ENCODE data around the gene LPCAT1. TPM values are rescaled to one million over a fixed set of nuclear protein-coding genes. Genes with fewer than 3 reads are reported as not detected.

LPCAT1 gene
- polyA plus RNA-seq, 4 donors, result 4.5 to 22.3 (median 7.5) TPM

GRCh38 chr5:1471240-1471853 lies 52.4 kb downstream of the LPCAT1 start:
- Histone ChIP-seq H3K36me3 (ENCODE audit: control insufficient read depth in 3 of 3, insufficient read depth in 2 of 3, low read depth in 1 of 3, low read length in 3 of 3) (peaks cover 0 to 24% (median 0%) of the 10 kb centered on the region in 3 donors), H3K27ac (ENCODE audit: low read depth in 1 of 3, low read length in 2 of 3) (no peak overlapping the region), H3K4me3 (ENCODE audit: low read depth in 1 of 3, low read length in 3 of 3) (no peak overlapping the region), H3K9me3 (ENCODE audit: control insufficient read depth in 2 of 2, insufficient read depth in 1 of 2, low read depth in 1 of 2, low read length in 1 of 2) (no peaks in the 10 kb centered on the region), H3K4me1 (ENCODE audit: control insufficient read depth in 3 of 3, insufficient read depth in 2 of 3, low read depth in 1 of 3, low read length in 2 of 3) (peaks cover 0 to 3% (median 0%) of the 10 kb centered on the region in 3 donors), H3K27me3 (ENCODE audit: control insufficient read depth in 3 of 3, insufficient read depth in 3 of 3, low read length in 3 of 3) (no peaks in the 10 kb centered on the region)
- WGBS, 3 donors, result 75 to 85% (median 81%) methylated on average over 8 of the region's 8 CpGs
- DNase-seq, result no peak
- FAIRE-seq, result no peak

- Histone ChIP-seq H3K4me1 (ENCODE audit: control insufficient read depth in 3 of 3, insufficient read depth in 2 of 3, low read depth in 1 of 3, low read length in 2 of 3) (peaks cover 0 to 3% (median 0%) of the 10 kb centered on the region in 3 donors), H3K36me3 (ENCODE audit: control insufficient read depth in 3 of 3, insufficient read depth in 2 of 3, low read depth in 1 of 3, low read length in 3 of 3) (peaks cover 0 to 21% (median 0%) of the 10 kb centered on the region in 3 donors), H3K9me3 (ENCODE audit: control insufficient read depth in 2 of 2, insufficient read depth in 1 of 2, low read depth in 1 of 2, low read length in 1 of 2) (no peaks in the 10 kb centered on the region), H3K4me3 (ENCODE audit: low read depth in 1 of 3, low read length in 3 of 3) (no peak overlapping the region), H3K27ac (ENCODE audit: low read depth in 1 of 3, low read length in 2 of 3) (no peak overlapping the region), H3K27me3 (ENCODE audit: control insufficient read depth in 3 of 3, insufficient read depth in 3 of 3, low read length in 3 of 3) (no peaks in the 10 kb centered on the region)
- FAIRE-seq (no peak), DNase-seq (peak in 1 of 2 donors; percentile 76)
- WGBS, 3 donors, result 27 to 67% (median 50%) methylated on average over 18 of the region's 18 CpGs
These were observed 53.0 kb downstream of the LPCAT1 start for GRCh38 chr5:1470762-1471211.

- FAIRE-seq (no peak), DNase-seq (no peak)
- Histone ChIP-seq H3K4me1 (ENCODE audit: control insufficient read depth in 3 of 3, insufficient read depth in 2 of 3, low read depth in 1 of 3, low read length in 2 of 3) (peaks cover 0 to 3% (median 0%) of the 10 kb centered on the region in 3 donors), H3K36me3 (ENCODE audit: control insufficient read depth in 3 of 3, insufficient read depth in 2 of 3, low read depth in 1 of 3, low read length in 3 of 3) (peaks cover 0 to 15% (median 0%) of the 10 kb centered on the region in 3 donors), H3K27me3 (ENCODE audit: control insufficient read depth in 3 of 3, insufficient read depth in 3 of 3, low read length in 3 of 3) (no peaks in the 10 kb centered on the region), H3K9me3 (ENCODE audit: control insufficient read depth in 2 of 2, insufficient read depth in 1 of 2, low read depth in 1 of 2, low read length in 1 of 2) (no peaks in the 10 kb centered on the region), H3K4me3 (ENCODE audit: low read depth in 1 of 3, low read length in 3 of 3) (no peak overlapping the region), H3K27ac (ENCODE audit: low read depth in 1 of 3, low read length in 2 of 3) (no peak overlapping the region)
- 91 to 94% (median 93%) methylated on average over 28 of the region's 28 CpGs for WGBS, 3 donors
These were observed 54.9 kb downstream of the LPCAT1 start for GRCh38 chr5:1468629-1469527.

- H3K27ac ChIP-seq (ENCODE audit: low read depth in 1 of 3, low read length in 2 of 3), result no peak overlapping the region
- no peaks in the 10 kb centered on the region for H3K9me3 ChIP-seq (ENCODE audit: control insufficient read depth in 2 of 2, insufficient read depth in 1 of 2, low read depth in 1 of 2, low read length in 1 of 2)
- peaks cover 0 to 18% (median 0%) of the 10 kb centered on the region in 3 donors for H3K36me3 ChIP-seq (ENCODE audit: control insufficient read depth in 3 of 3, insufficient read depth in 2 of 3, low read depth in 1 of 3, low read length in 3 of 3)
- 48 to 68% (median 63%) methylated on average over 15 of the region's 15 CpGs for WGBS, 3 donors
- H3K4me1 ChIP-seq (ENCODE audit: control insufficient read depth in 3 of 3, insufficient read depth in 2 of 3, low read depth in 1 of 3, low read length in 2 of 3), result peaks cover 0 to 3% (median 0%) of the 10 kb centered on the region in 3 donors
- H3K4me3 ChIP-seq (ENCODE audit: low read depth in 1 of 3, low read length in 3 of 3), result no peak overlapping the region
- DNase-seq (peak; percentile 45 to 46), FAIRE-seq (no peak)
- H3K27me3 ChIP-seq (ENCODE audit: control insufficient read depth in 3 of 3, insufficient read depth in 3 of 3, low read length in 3 of 3), result no peaks in the 10 kb centered on the region
These were observed 55.5 kb downstream of the LPCAT1 start for GRCh38 chr5:1468247-1468612.

GRCh38 chr5:1467341-1468246 lies 56.2 kb downstream of the LPCAT1 start:
- Histone ChIP-seq H3K4me1 (ENCODE audit: control insufficient read depth in 3 of 3, insufficient read depth in 2 of 3, low read depth in 1 of 3, low read length in 2 of 3) (peaks cover 0 to 3% (median 0%) of the 10 kb centered on the region in 3 donors), H3K4me3 (ENCODE audit: low read depth in 1 of 3, low read length in 3 of 3) (no peak overlapping the region), H3K27ac (ENCODE audit: low read depth in 1 of 3, low read length in 2 of 3) (no peak overlapping the region), H3K36me3 (ENCODE audit: control insufficient read depth in 3 of 3, insufficient read depth in 2 of 3, low read depth in 1 of 3, low read length in 3 of 3) (peaks cover 0 to 17% (median 0%) of the 10 kb centered on the region in 3 donors), H3K27me3 (ENCODE audit: control insufficient read depth in 3 of 3, insufficient read depth in 3 of 3, low read length in 3 of 3) (no peaks in the 10 kb centered on the region), H3K9me3 (ENCODE audit: control insufficient read depth in 2 of 2, insufficient read depth in 1 of 2, low read depth in 1 of 2, low read length in 1 of 2) (no peaks in the 10 kb centered on the region)
- FAIRE-seq, result no peak
- DNase-seq, result no peak
- WGBS, 3 donors, result 93 to 95% (median 94%) methylated on average over 45 to 51 of the region's 51 CpGs

- 95% methylated on average over 32 to 37 of the region's 37 CpGs for WGBS, 3 donors
- no peak for DNase-seq
- Histone ChIP-seq H3K4me3 (ENCODE audit: low read depth in 1 of 3, low read length in 3 of 3) (no peak overlapping the region), H3K9me3 (ENCODE audit: control insufficient read depth in 2 of 2, insufficient read depth in 1 of 2, low read depth in 1 of 2, low read length in 1 of 2) (no peaks in the 10 kb centered on the region), H3K36me3 (ENCODE audit: control insufficient read depth in 3 of 3, insufficient read depth in 2 of 3, low read depth in 1 of 3, low read length in 3 of 3) (peaks cover 0 to 21% (median 0%) of the 10 kb centered on the region in 3 donors), H3K27ac (ENCODE audit: low read depth in 1 of 3, low read length in 2 of 3) (no peak overlapping the region), H3K4me1 (ENCODE audit: control insufficient read depth in 3 of 3, insufficient read depth in 2 of 3, low read depth in 1 of 3, low read length in 2 of 3) (peaks cover 0 to 3% (median 0%) of the 10 kb centered on the region in 3 donors), H3K27me3 (ENCODE audit: control insufficient read depth in 3 of 3, insufficient read depth in 3 of 3, low read length in 3 of 3) (no peaks in the 10 kb centered on the region)
- FAIRE-seq, result no peak
These were observed 57.0 kb downstream of the LPCAT1 start for GRCh38 chr5:1466631-1467265.

- 95 to 97% (median 95%) methylated on average over 30 of the region's 30 CpGs for WGBS, 3 donors
These were observed 57.7 kb downstream of the LPCAT1 start for GRCh38 chr5:1465966-1466471.

More at GRCh38 chr5:1465966-1466471, 57.7 kb downstream of the LPCAT1 start:
- FAIRE-seq (no peak), DNase-seq (no peak)
- Histone ChIP-seq H3K9me3 (ENCODE audit: control insufficient read depth in 2 of 2, insufficient read depth in 1 of 2, low read depth in 1 of 2, low read length in 1 of 2) (no peaks in the 10 kb centered on the region), H3K36me3 (ENCODE audit: control insufficient read depth in 3 of 3, insufficient read depth in 2 of 3, low read depth in 1 of 3, low read length in 3 of 3) (peaks cover 0 to 21% (median 0%) of the 10 kb centered on the region in 3 donors), H3K27me3 (ENCODE audit: control insufficient read depth in 3 of 3, insufficient read depth in 3 of 3, low read length in 3 of 3) (no peaks in the 10 kb centered on the region), H3K27ac (ENCODE audit: low read depth in 1 of 3, low read length in 2 of 3) (no peak overlapping the region), H3K4me1 (ENCODE audit: control insufficient read depth in 3 of 3, insufficient read depth in 2 of 3, low read depth in 1 of 3, low read length in 2 of 3) (peaks cover 0 to 3% (median 0%) of the 10 kb centered on the region in 3 donors), H3K4me3 (ENCODE audit: low read depth in 1 of 3, low read length in 3 of 3) (no peak overlapping the region)

Measured in small intestine (tissue), 7 donors.